ENCODE data around the gene GABRR1. TPM values are rescaled to one million over a fixed set of nuclear protein-coding genes. Genes with fewer than 3 reads are reported as not detected.

GABRR1 gene
- total and polyA plus RNA-seq, 2 of the 13 experiments (the other 11 are each of a cell fraction or from before 2014, with no cell fraction given): not detected

DNA sequence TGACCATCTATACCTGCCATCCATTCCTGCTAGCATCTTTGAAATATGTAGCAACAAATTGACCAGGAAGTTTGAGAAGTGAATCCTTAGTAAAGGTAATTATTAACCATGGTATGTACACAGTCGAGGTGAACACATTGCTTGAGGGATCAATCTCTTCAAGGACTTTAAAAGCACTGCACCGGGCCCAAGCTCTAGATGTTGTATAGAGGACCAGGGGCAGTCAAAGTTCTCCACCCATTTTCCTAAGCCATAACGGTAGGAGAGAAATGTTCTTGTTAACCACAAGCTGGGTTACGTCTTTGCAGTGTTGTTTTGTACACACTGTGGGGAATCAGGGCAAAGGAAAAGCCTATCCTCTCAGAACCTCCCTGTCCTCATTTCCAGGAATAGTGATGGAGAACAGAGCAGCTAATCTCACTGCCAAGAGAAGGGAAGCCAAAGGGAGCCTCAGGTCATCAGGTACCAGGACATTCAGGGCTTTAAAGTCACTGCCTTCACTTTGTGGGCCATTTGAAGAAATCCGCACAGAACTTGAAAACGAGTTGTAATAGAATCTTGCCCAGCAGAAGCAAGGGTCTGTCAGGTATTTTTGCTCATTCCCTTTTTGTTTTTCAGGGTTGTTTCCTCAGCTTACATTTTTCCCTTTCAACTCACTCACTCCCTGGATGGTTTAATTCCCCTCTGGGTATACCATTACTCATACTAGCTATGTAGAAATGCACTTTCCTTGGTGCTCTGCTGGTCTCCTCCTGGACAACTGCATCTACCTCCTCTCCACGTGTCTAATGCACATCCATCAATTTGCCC is 76.6 kb downstream of the GABRR1 start:
- Histone ChIP-seq H3K4me2 (ENCODE audit: low read depth, low read length) (peak overlapping the region; percentile 66), H3K4me3 (replicated peaks in 1 of 3; ENCODE audit: insufficient read depth in 1 of 3, low read depth in 2 of 3, low read length in 3 of 3) (no peak overlapping the region; a peak in 1 of 6 replicates), H3K79me2 (ENCODE audit: insufficient read depth, low read length) (no peaks in the 10 kb centered on the region), H3K27me3 (ENCODE audit: control insufficient read depth in 1 of 2, insufficient read depth in 2 of 2, low read length in 2 of 2) (no peaks in the 10 kb centered on the region; a peak in 1 of 5 replicates), H3K9me3 (ENCODE audit: low read length) (no peaks in the 10 kb centered on the region), H3K4me1 (ENCODE audit: insufficient read depth, low read length) (peaks cover 35% of the 10 kb centered on the region), H3K9ac (ENCODE audit: insufficient read depth, low read depth, low read length) (no peak overlapping the region), H4K20me1 (ENCODE audit: insufficient read depth, low read length) (no peaks in the 10 kb centered on the region), H3K36me3 (replicated peaks in 1 of 2; ENCODE audit: control insufficient read depth in 1 of 2, insufficient read depth in 2 of 2, low read length in 2 of 2) (no peaks in the 10 kb centered on the region), H3K27ac (ENCODE audit: extremely low read length, insufficient read depth, low read length) (peak overlapping the region; percentile 37), H2AFZ (ENCODE audit: low read length) (no peak overlapping the region)
- ATAC-seq: peak; percentile 99
- intact Hi-C loops (cut with micrococcal nuclease; ENCODE audit: unreplicated experiment) (no loop called here), in situ Hi-C loops (cut with HindIII; ENCODE audit: extremely low pct_ligation_motif_present, low pct_unique_long_range_greater_than_20kb) (no loop called here)
- CTCF ChIA-PET (ENCODE audit: low intra/inter-chr PET ratio, low total read pairs): no interaction called here
- WGBS (ENCODE audit: low lambda C conversion rate): 14% methylated on average over 7 of the region's 7 CpGs
- FAIRE-seq: peak; percentile 79
- BruUV-seq (replicated peaks): no TSS peak
- peak; percentile 82 for DNase-seq (ENCODE audit: low spot score)
- POLR2A ChIA-PET: interaction anchor here (1.2 to 3.6 kb wide), 5 partner anchors 14 to 177 kb away, joined by 3 to 20 read pairs (median 5); partner anchors contain the start of genes PNRC1 and RNGTT
- TF ChIP-seq MXI1 (IDR thresholded peaks at IDR 0.05; ENCODE audit: borderline replicate concordance, low read depth, low read length) (no peak; the same call in 2 of the 3 replicates), ATM (IDR thresholded peaks at IDR 0.05; ENCODE audit: borderline replicate concordance) (no peak), ZC3H4 (CRISPR knock-in tag; IDR thresholded peaks at IDR 0.05; ENCODE audit: borderline replicate concordance) (no peak), CC2D1A (CRISPR knock-in tag; IDR thresholded peaks at IDR 0.05) (no peak), ATAD3A (CRISPR knock-in tag; IDR thresholded peaks at IDR 0.05) (no peak), ZFP82 (CRISPR knock-in tag; IDR thresholded peaks at IDR 0.05; ENCODE audit: borderline replicate concordance) (no peak), NFYC (CRISPR knock-in tag; IDR thresholded peaks at IDR 0.05) (no peak; the same call in 1 of the 2 replicates), SAFB2 (CRISPR knock-in tag; IDR thresholded peaks at IDR 0.05; ENCODE audit: borderline replicate concordance, low read depth) (no peak), RBM22 (optimal IDR thresholded peaks at IDR 0.05; ENCODE audit: low read length) (no peak), JUNB (CRISPR knock-in tag; IDR thresholded peaks at IDR 0.05; ENCODE audit: borderline replicate concordance) (no peak), ARNT2 (CRISPR knock-in tag; IDR thresholded peaks at IDR 0.05; ENCODE audit: low read depth) (no peak; the same call in 1 of the 2 replicates), ZNF253 (CRISPR knock-in tag; IDR thresholded peaks at IDR 0.05; ENCODE audit: borderline replicate concordance) (no peak), ZBTB7B (CRISPR knock-in tag; IDR thresholded peaks at IDR 0.05) (no peak), ATF7 (IDR thresholded peaks at IDR 0.05) (no peak), ATF7 (CRISPR knock-in tag; IDR thresholded peaks at IDR 0.05) (no peak), SALL2 (CRISPR knock-in tag; IDR thresholded peaks at IDR 0.05) (no peak), PAX8 (CRISPR knock-in tag; IDR thresholded peaks at IDR 0.05; ENCODE audit: borderline replicate concordance) (no peak), NKX3-1 (CRISPR knock-in tag; IDR thresholded peaks at IDR 0.05) (no peak)
- TF ChIP-seq, protein P1, sequence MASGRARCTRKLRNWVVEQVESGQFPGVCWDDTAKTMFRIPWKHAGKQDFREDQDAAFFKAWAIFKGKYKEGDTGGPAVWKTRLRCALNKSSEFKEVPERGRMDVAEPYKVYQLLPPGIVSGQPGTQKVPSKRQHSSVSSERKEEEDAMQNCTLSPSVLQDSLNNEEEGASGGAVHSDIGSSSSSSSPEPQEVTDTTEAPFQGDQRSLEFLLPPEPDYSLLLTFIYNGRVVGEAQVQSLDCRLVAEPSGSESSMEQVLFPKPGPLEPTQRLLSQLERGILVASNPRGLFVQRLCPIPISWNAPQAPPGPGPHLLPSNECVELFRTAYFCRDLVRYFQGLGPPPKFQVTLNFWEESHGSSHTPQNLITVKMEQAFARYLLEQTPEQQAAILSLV (CRISPR knock-in tag; IDR thresholded peaks at IDR 0.05; ENCODE audit: borderline replicate concordance): no peak
- TF ChIP-seq, protein P2, sequence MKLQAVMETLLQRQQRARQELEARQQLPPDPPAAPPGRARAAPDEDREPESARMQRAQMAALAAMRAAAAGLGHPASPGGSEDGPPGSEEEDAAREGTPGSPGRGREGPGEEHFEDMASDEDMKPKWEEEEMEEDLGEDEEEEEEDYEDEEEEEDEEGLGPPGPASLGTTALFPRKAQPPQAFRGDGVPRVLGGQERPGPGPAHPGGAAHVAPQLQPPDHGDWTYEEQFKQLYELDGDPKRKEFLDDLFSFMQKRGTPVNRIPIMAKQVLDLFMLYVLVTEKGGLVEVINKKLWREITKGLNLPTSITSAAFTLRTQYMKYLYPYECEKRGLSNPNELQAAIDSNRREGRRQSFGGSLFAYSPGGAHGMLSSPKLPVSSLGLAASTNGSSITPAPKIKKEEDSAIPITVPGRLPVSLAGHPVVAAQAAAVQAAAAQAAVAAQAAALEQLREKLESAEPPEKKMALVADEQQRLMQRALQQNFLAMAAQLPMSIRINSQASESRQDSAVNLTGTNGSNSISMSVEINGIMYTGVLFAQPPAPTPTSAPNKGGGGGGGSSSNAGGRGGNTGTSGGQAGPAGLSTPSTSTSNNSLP (IDR thresholded peaks at IDR 0.05; ENCODE audit: low read depth, low read length): no peak
- TF ChIP-seq, protein P3, sequence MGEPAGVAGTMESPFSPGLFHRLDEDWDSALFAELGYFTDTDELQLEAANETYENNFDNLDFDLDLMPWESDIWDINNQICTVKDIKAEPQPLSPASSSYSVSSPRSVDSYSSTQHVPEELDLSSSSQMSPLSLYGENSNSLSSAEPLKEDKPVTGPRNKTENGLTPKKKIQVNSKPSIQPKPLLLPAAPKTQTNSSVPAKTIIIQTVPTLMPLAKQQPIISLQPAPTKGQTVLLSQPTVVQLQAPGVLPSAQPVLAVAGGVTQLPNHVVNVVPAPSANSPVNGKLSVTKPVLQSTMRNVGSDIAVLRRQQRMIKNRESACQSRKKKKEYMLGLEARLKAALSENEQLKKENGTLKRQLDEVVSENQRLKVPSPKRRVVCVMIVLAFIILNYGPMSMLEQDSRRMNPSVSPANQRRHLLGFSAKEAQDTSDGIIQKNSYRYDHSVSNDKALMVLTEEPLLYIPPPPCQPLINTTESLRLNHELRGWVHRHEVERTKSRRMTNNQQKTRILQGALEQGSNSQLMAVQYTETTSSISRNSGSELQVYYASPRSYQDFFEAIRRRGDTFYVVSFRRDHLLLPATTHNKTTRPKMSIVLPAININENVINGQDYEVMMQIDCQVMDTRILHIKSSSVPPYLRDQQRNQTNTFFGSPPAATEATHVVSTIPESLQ (CRISPR knock-in tag; conservative IDR thresholded peaks at IDR 0.05): no peak
